Measurements from ENCODE around the gene ADGRE2.
"Not testable (repeated sequence)": the region's sequence is repeated elsewhere in the genome, so short reads cannot be mapped to it uniquely, and the experiment has no call there.

The ADGRE2 gene

GRCh38 chr19:14778110-14778845 lies at the start of gene ADGRE2:
TSS of gene ADGRE2 (minus strand) at chr19:14778560. CDS start at chr19:14776756, 1,804 bp downstream.
- not testable (repeated sequence) for DNase-seq (ENCODE audit: low read depth in 2 of 2, low spot score in 1 of 2)

GRCh38 chr19:14826006-14826405 lies 47.6 kb upstream of the ADGRE2 start:
- no peak for DNase-seq (ENCODE audit: low read depth in 2 of 2, low spot score in 1 of 2)

GRCh38 chr19:14821937-14822336 lies 43.6 kb upstream of the ADGRE2 start:
- DNase-seq (ENCODE audit: low read depth in 2 of 2, low spot score in 1 of 2) = no peak

- no peak for DNase-seq (ENCODE audit: low read depth in 2 of 2, low spot score in 1 of 2)
Measured at GRCh38 chr19:14818588-14818987, 40.2 kb upstream of the ADGRE2 start.

DNA sequence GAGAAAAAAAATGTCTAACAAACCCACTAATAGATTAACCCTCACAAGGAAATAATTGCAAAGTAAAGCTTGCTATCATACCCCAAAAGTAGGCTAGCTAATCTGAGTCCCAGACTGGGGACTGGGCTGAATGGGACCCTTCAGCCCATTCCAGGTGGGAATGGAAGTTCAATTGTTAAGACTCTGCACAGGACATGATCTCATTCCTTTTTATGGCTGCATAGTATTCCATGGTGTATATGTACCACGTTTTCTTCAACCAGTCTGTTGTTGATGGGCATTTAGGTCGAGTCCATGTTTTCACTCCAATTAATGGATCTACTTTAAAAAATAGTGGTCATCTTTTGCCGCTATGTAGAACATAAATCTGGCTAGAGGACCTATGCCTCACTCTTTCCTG lies 38.7 kb upstream of the ADGRE2 start:
- no peak for DNase-seq (ENCODE audit: low read depth in 2 of 2, low spot score in 1 of 2)

DNA sequence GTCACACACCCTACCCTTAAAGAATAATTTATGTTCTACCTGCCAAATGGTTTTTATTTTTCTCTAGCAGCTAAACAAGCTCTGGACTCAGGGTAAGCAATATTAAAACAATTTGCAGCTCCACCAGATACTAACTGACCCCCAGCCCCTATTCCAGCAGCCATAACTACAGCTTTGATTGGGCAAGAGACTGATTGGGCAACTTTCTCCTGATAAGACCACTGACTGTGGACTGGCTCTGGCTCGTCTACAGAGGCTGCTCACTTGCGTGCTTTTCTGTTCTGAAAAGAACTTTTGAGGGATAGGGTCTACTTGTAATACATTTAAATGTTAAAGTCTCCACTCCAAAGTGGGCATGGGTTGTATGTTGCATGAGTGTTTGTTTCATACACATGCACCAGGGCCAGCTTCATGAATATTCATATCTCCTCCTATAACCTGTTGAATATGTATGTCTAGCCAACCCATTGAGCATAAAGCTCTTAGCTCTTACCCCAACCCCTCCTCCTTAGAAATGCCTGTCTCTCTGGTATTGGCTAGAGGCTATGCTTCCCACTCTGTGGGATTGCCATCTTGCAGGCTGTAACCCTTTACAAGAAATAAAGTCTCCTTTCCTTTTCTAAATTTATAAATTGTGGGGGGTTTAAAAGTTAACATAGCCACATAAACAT lies 36.8 kb upstream of the ADGRE2 start:
- no peak for DNase-seq (ENCODE audit: low read depth in 2 of 2, low spot score in 1 of 2)

DNA sequence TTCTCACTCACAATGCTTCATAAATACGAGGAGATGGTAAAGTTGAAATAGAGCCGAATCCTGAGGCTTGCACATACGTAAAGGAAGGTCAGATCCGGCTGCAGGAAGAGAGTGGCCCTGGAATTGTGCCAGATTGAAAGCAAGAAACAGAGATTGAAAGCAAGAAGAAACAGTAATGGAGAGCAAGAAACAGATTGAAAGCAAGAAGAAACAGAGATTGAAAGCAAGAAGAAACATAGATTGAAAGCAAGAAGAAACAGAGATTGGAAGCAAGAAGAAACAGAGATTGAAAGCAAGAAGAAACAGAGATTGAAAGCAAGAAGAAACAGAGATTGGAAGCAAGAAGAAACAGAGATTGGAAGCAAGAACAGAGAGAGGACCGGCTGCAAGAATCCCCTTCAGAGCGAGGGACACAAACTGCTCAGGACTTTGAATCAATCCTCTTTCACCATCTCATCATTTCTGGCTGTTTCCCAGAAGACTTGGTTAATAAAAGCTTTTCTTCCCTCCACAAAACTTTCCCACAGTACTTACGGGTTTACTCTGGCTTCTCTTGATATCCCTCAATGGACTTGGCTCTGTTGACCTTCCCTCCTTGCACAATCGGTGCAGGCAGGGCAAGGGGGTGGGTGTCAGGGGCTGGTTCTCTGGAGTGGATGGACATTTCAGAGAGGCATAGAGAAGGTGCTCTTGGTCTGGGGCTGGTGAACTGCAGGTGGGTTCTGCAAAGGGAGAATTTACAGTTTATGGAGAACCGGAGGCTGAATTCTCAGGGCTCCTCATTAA lies 31.1 kb upstream of the ADGRE2 start:
- no peak for DNase-seq (ENCODE audit: low read depth in 2 of 2, low spot score in 1 of 2)

DNA sequence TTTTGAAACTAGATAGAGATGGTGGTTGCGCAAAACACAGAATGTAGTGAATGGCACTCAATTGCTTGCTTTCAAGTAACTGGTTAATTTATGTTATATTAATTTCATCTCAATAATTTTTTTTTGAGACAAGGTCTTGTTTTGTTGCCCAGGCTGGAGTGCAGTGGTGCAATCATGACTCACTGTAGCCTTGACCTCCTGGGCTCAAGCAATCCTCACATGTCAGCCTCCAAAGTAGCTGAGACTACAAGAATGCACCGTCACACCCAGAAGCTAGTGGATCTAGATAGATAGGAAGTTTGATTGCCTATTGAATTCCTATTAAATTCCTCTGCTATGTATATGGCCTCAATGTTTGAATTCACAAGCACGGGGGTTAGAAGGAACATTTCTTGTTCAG lies 26.4 kb upstream of the ADGRE2 start:
- no peak for DNase-seq (ENCODE audit: low read depth in 2 of 2, low spot score in 1 of 2)

DNA sequence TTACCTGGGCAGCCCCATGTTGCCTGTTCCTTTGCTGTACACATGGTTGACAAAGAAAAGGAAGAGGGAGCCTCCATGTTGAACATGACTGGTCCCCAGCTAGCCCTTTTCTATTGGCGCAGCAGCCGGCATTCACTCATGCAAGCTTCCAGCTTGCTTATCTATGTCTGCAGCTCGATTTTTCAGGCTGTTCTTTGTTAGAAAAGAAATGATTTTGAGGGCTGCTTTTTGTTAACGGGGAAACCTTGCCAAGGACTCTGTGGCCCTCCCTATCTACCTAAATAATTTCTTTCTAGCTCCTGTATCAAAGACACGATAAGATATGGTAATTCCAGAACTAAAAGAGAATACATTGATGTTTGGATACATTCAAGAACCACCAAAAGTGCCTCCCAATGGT lies 20.4 kb upstream of the ADGRE2 start:
- DNase-seq (ENCODE audit: low read depth in 2 of 2, low spot score in 1 of 2) = no peak

DNA sequence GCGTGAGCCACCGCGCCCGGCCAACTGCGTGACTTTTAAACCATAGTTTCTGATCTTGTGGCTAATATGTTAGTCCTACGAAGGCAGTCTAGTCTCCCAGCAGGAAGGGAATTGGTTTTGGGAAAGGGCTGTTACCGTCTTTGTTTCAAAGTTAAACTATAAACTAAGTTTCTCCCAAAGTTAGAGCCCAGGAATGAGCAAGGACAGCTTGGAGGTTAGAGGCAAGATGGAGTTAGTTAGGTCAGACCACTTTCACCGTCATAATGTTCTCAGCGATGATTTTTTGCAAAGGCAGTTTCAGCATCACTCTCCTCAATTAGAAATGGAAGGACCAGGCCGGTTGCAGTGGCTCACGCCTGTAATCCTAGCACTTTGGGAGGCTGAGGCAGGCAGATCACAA lies 17.7 kb upstream of the ADGRE2 start:
- no peak for DNase-seq (ENCODE audit: low read depth in 2 of 2, low spot score in 1 of 2)

GRCh38 chr19:14795078-14795721 lies 16.8 kb upstream of the ADGRE2 start:
- no peak for DNase-seq (ENCODE audit: low read depth in 2 of 2, low spot score in 1 of 2)

- DNase-seq (ENCODE audit: low read depth in 2 of 2, low spot score in 1 of 2) = not testable (repeated sequence)
Measured at GRCh38 chr19:14792250-14792649, 13.9 kb upstream of the ADGRE2 start.

DNA sequence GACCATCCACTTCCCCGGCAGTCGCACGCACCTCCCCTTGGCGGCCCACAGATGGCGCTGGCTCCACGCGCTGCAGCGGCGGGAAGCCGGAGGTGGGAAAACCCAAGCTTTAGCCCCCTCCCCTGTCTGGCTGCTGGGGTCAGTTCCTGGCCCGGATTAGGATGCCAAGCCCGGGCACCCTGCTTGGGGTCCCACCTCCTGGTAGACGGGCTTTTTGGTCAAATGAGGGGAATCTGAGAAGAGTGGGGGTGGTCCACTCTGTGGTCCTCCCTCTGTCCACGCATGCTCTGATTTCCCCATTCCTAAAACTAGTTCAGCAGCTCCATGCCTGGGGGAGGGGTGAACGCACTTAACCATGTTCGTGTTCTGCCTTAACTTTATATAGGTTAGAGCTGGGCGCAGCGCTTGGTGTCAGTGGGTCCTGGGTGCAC lies 8.1 kb upstream of the ADGRE2 start:
- no peak for DNase-seq (ENCODE audit: low read depth in 2 of 2, low spot score in 1 of 2)

DNA sequence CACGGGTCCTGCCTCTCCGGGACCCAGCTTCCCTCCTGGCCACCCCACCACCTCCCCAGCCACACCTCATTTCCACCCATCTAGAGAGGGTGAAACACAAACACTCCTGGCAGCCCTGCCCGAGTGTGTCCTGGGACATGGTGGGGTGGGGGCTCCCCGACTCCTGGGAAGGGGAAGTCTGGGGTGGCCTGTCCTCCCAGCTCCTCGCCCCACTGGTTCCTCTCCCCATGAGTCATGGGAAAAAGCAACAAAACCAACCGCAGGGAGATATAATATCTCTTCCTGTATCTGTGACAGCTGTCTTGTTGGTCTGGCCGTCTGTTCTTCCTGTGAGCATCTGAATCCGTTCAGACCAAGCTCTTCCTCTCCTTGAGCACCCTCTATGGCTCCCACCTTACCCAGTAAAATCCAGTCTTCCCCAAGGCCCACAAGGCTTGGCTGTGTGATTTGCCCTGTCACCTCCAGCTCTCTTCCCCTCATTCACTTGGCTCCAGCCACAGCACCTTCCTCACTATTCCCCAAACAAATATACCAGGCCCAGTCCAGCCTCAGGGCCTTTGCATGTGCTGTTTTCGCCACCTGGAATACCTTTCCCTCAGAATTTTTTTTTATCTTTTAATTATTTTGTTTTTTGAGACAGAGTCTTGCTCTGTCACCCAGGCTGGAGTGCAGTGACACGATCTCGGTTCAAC lies 6.9 kb upstream of the ADGRE2 start:
- DNase-seq (ENCODE audit: low read depth in 2 of 2, low spot score in 1 of 2) = not testable (repeated sequence)

- DNase-seq (ENCODE audit: low read depth in 2 of 2, low spot score in 1 of 2) = not testable (repeated sequence)
Measured at GRCh38 chr19:14784730-14785101, 6.4 kb upstream of the ADGRE2 start.

GRCh38 chr19:14783410-14783998 lies 5.1 kb upstream of the ADGRE2 start:
- not testable (repeated sequence) for DNase-seq (ENCODE audit: low read depth in 2 of 2, low spot score in 1 of 2)

- DNase-seq (ENCODE audit: low read depth in 2 of 2, low spot score in 1 of 2) = no peak
Measured at GRCh38 chr19:14782626-14783409, 4.5 kb upstream of the ADGRE2 start.

- not testable (repeated sequence) for DNase-seq (ENCODE audit: low read depth in 2 of 2, low spot score in 1 of 2)
Measured at GRCh38 chr19:14781713-14782536, 3.6 kb upstream of the ADGRE2 start.
